ENCODE data around the gene ABCB11. TPM values are rescaled to one million over a fixed set of nuclear protein-coding genes. Genes with fewer than 3 reads are reported as not detected.
A peak's percentile ranks its signal among the peaks of the same experiment; 100 is the strongest.

ABCB11 gene
- total and polyA plus RNA-seq, 2 of the 4 experiments (the other 2 are of a cell fraction), result not detected

DNA sequence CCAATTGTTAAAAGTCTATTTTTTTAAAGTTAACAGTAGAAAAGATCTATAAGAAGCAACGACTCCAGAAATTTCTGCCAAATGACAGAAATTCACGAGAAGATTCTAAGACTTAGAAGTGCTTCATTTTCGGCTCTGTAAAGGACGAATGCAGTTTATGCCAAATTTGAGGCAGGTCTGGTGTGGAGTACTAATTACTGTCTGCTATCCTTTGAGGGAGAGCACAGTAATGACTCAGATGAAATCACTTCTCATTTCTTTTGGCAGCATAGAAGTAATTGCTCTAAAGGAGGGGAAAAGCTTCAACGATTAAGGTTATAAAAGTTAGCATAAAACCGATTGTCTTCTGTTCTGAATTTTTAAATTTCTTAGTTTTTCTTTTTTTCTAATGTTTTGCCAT is 118.7 kb downstream of the ABCB11 start:
- H4K91ac ChIP-seq (ENCODE audit: insufficient read depth, low read depth, low read length), result no peak overlapping the region
- H3K27ac ChIP-seq (ENCODE audit: insufficient read depth, low read length), result no peak overlapping the region
- peak overlapping the region; percentile 15 for H3K4me3 ChIP-seq (ENCODE audit: insufficient read depth, low read depth, low read length)
- H3K23ac ChIP-seq (ENCODE audit: low read depth, low read length), result no peak overlapping the region
- no peak overlapping the region for H2AK5ac ChIP-seq (ENCODE audit: low read depth, low read length)
- in situ Hi-C loops (cut with MboI; ENCODE audit: low sequenced_read_pairs) (no loop called here), intact Hi-C loops (cut with micrococcal nuclease) (loop anchor here (10.0 kb wide), 1 partner anchor 778 kb away; no protein-coding TSS in a partner anchor), dilution Hi-C loops (cut with HindIII; ENCODE audit: low sequenced_read_pairs, unreplicated experiment) (no loop called here)
- no peak overlapping the region for H2BK120ac ChIP-seq (ENCODE audit: low read depth, low read length)
- H3K56ac ChIP-seq (ENCODE audit: extremely low read depth, insufficient read depth, low read length), result no peak overlapping the region
- no peaks in the 10 kb centered on the region for H4K20me1 ChIP-seq (ENCODE audit: insufficient read depth, low read length)
- DNase-seq (no peak), ATAC-seq (ENCODE audit: low read depth) (no peak)
- H3K36me3 ChIP-seq (ENCODE audit: control insufficient read depth, insufficient read depth, low read length), result no peaks in the 10 kb centered on the region
- H2AK9ac ChIP-seq (replicated peaks; ENCODE audit: low read depth, low read length, poor library complexity), result no peak overlapping the region
- H3K9ac ChIP-seq (ENCODE audit: low read depth, low read length), result no peak overlapping the region
- peaks cover 16% of the 10 kb centered on the region for H3K27me3 ChIP-seq (ENCODE audit: control insufficient read depth, insufficient read depth, low read length)
- no peak overlapping the region for H2BK20ac ChIP-seq (ENCODE audit: low read depth, low read length)
- no peaks in the 10 kb centered on the region for H3K9me3 ChIP-seq (ENCODE audit: control insufficient read depth, insufficient read depth, low read length)
- POLR2A ChIA-PET (ENCODE audit: unreplicated experiment), result no interaction called here
- no peak overlapping the region for H4K5ac ChIP-seq (ENCODE audit: low read depth, low read length)
- H3K79me1 ChIP-seq (ENCODE audit: low read depth in 1 of 2, low read length in 2 of 2), result no peaks in the 10 kb centered on the region
- no peak overlapping the region for H3K14ac ChIP-seq (replicated peaks; ENCODE audit: low read depth, low read length)
- H2BK5ac ChIP-seq (ENCODE audit: low read depth, low read length, poor library complexity, severe bottlenecking), result no peak overlapping the region
- H2BK15ac ChIP-seq (ENCODE audit: low read depth, low read length), result no peak overlapping the region
- no peaks in the 10 kb centered on the region for H3K4me1 ChIP-seq (ENCODE audit: control insufficient read depth, insufficient read depth, low read length)
- H3K4ac ChIP-seq (ENCODE audit: low read depth, low read length), result no peak overlapping the region
- WGBS, 2 experiments (ENCODE audit: extremely low coverage in 2 of 2, insufficient read length in 1 of 2), result no CpG with 5 or more reads among the region's 6 CpGs
- no peak overlapping the region for H3K18ac ChIP-seq (ENCODE audit: low read depth, low read length)
- H4K8ac ChIP-seq (ENCODE audit: low read depth in 2 of 2, low read length in 2 of 2), result no peak overlapping the region
- BruUV-seq (replicated peaks), result no TSS peak
- no peaks in the 10 kb centered on the region; the same call in 1 of the 2 replicates for H3K9me1 ChIP-seq (ENCODE audit: insufficient read depth, low read length)
- TF ChIP-seq MAFK (IDR thresholded peaks at IDR 0.05; ENCODE audit: low read depth, low read length) (no peak), SMC3 (IDR thresholded peaks at IDR 0.05; ENCODE audit: low read depth, low read length) (no peak), ELK1 (IDR thresholded peaks at IDR 0.05; ENCODE audit: borderline replicate concordance, low read depth, low read length) (no peak), RCOR1 (IDR thresholded peaks at IDR 0.05; ENCODE audit: insufficient replicate concordance, low read length) (no peak), NFE2L2 (IDR thresholded peaks at IDR 0.05; ENCODE audit: low read depth, low read length) (no peak), CTCF (conservative IDR thresholded peaks at IDR 0.05; ENCODE audit: low read depth, low read length) (no peak), CEBPB (IDR thresholded peaks at IDR 0.05; ENCODE audit: low read depth, low read length) (no peak), MXI1 (IDR thresholded peaks at IDR 0.05; ENCODE audit: borderline replicate concordance, low read depth, low read length) (no peak), CHD1 (IDR thresholded peaks at IDR 0.05; ENCODE audit: low read depth, low read length) (no peak), FOS (IDR thresholded peaks at IDR 0.05; ENCODE audit: low read depth, low read length) (no peak), RAD21 (IDR thresholded peaks at IDR 0.05; ENCODE audit: low read length) (no peak), BHLHE40 (IDR thresholded peaks at IDR 0.05; ENCODE audit: low read depth, low read length) (no peak), RFX5 (IDR thresholded peaks at IDR 0.05; ENCODE audit: low read depth, low read length) (no peak), MAZ (IDR thresholded peaks at IDR 0.05; ENCODE audit: borderline replicate concordance, low read depth, low read length) (no peak)
- H3K4me2 ChIP-seq (ENCODE audit: low read depth, low read length), result peak overlapping the region; percentile 82; the same call in 1 of the 2 replicates
- H2AFZ ChIP-seq (replicated peaks; ENCODE audit: low read length, poor library complexity), result no peak overlapping the region
- CTCF ChIA-PET, result no interaction called here

Data from IMR-90 (cell line).